Erythroblast (primary cell): Measurements from ENCODE around the gene ZNF280B.

Experiments
- GATA1 ChIP-seq: IDR thresholded peaks from 2 replicates; pipeline ENCODE4 v1.6.1; 2011; ENCODE audit warnings: low read depth, mild to moderate bottlenecking, control low read depth, low read length, moderate library complexity
- POLR2A ChIP-seq: IDR thresholded peaks from 2 replicates; pipeline ENCODE4 v1.6.1; 2011; ENCODE audit warnings: mild to moderate bottlenecking, low read length

DNA sequence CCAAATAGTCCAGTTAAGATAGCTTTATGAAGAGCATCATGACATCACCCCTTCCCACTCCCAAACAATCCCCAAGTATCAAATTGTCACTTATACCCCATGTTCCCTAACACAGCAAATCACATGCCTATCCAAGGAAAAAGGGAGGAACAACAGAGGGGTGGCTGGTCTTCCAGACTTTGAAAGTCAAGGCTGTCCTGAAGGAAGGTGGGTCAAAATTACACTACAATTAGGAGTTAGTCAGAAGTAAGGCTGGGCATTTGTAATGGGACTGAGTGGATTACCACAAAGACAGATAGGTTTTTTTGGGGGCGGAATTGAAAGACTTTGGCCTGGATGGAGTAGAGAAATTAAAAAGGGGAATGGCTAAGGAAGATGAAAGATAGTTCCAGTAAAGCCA, 44.6 kb upstream of the ZNF280B start:
- TF ChIP-seq POLR2A (no peak), GATA1 (no peak)
